ENCODE results near the gene FYCO1.

GRCh38 chr3:46025139-46025538 lies 29.5 kb upstream of the FYCO1 start:
- TF ChIP-seq CTCF (IDR thresholded peaks at IDR 0.05) (no peak), POLR2AphosphoS5 (IDR thresholded peaks at IDR 0.05) (no peak), POLR2A (IDR thresholded peaks at IDR 0.05) (no peak)
